Measurements from ENCODE around the gene ADH4.
"Not testable (repeated sequence)": the region's sequence is repeated elsewhere in the genome, so short reads cannot be mapped to it uniquely, and the experiment has no call there.

Gene ADH4

DNA sequence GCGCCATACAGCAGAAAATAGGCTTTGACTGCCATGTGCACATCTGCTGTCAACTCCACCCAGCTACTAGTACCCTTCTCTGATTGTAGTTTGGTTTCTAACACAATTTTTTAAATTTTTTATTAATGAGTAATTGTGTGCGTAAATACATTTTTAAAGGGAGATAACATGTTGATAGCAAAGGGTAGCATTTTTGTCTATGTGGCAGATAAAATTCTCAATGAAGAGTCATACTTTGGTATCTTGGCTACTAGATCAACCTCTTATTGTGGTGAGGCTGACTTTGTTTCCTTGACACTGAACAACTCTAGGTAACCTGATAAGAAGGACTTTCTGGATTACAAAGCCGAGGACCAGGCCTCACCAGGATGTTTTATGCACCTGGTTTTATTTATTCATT, 9.5 kb downstream of the ADH4 start:
- DNase-seq (ENCODE audit: low spot score) = no peak

DNA sequence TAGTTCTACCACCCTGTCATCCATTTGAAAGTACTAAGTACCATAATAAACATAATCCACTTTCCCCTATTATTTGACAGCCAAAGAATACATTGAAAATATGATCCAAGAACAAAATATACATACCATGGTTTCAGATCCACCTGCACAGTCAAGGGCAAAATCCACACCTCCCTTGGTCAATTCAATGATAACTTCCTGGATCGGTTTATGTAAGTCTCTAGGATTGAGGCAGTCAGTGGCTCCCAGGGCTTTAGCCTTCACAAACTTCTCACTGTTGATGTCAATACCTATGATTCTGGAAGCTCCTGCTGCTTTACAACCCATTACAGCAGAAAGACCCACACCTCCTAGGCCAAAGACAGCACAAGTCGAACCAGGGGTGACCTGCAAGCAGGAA, 12.7 kb downstream of the ADH4 start:
- DNase-seq (ENCODE audit: low spot score) = no peak

DNA sequence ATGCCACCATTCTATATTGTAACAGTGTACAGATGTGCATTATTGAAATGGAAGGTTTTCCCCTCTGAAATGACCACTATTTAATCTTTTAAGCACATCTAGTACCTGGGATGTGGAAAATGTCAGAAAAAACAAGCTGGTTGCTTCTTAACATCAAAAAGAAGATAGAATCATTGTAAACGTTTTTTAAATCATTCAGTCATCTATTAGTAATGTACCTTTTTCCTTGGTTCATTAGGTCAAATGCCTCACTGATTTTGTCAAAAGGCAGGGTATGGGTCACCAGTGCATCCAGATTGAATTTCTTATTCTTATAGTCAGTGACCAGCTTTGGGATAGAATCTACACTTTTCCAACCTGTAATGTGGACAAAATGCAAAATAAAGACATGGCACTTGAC, 17.7 kb downstream of the ADH4 start:
- no peak for DNase-seq (ENCODE audit: low spot score)

DNA sequence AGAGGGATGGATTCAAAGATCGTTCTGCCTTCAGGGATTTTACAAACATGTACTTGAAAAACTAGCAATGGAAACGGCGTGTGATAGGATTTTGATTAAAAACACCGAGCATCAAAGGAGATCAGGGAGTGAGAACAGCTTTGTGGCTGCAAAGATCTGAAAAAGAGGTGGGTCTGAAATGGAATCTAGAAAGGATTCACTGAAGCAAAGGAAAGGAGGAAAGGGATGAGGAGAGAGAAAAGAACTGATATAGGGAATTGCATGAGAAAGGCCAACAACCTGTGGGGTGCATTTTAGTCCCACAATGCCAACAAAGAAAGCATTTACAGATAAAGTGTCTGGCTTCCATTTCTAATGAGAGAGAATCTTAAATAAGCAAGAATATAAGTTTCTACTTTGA, 23.1 kb downstream of the ADH4 start:
- DNase-seq (ENCODE audit: low spot score) = no peak

DNA sequence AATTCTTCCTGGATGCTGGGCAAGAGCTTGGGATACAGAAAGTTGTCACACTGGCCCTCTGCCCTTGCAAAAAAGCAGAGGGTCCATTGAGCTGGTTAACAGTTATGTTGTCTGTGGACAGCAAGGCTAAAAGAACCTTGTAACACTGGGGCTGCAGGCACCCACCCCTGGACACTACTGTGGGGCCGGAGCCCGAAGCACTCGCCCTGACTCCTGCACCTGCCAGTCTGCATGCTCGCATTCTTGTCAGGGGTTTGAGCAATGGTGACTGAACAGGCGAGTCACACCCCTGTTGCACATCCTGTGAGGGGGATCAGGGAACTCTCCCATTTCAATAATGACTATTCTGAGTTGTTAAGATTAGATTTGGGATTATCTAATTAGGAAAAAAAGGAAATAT, 23.6 kb downstream of the ADH4 start:
- no peak for DNase-seq (ENCODE audit: low spot score)

DNA sequence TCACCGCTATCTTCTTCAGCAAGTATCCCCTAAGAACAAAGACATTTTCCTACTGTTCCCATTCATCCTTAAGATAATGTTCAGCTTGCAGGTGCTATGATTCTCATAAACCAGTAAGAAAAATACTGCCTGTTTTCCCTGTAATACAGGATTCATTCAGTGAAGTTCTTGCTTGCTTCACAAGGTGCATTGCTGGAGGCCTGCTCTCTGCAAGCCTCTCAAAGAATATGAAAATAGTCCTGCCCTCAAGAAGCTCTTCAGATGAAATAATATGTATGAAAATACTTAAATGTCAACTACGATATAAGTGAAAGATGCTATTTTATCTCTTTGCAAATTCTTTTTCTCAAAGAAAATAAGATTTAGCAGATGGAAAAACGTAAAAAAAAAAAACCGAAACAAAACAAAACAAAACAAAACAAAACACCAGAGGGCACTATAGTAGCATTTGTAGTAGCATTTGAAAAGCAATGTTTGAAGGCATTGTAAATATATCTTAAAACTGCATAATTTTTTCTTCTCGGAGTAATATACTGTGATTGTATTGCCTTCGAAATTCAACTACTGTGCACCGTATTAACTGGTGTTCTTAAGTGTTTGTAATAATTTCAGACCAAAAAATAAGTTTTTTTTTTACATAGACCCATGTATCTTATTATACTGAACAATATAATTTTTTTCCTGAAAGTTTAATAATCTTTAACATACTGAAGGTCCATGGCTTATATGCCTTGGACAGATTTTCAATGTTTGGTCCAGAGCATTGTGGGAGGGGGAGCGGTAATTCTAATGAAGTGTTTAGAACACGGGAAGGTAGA, 26.0 kb downstream of the ADH4 start:
- peak; percentile 9 for DNase-seq (ENCODE audit: low spot score)

DNA sequence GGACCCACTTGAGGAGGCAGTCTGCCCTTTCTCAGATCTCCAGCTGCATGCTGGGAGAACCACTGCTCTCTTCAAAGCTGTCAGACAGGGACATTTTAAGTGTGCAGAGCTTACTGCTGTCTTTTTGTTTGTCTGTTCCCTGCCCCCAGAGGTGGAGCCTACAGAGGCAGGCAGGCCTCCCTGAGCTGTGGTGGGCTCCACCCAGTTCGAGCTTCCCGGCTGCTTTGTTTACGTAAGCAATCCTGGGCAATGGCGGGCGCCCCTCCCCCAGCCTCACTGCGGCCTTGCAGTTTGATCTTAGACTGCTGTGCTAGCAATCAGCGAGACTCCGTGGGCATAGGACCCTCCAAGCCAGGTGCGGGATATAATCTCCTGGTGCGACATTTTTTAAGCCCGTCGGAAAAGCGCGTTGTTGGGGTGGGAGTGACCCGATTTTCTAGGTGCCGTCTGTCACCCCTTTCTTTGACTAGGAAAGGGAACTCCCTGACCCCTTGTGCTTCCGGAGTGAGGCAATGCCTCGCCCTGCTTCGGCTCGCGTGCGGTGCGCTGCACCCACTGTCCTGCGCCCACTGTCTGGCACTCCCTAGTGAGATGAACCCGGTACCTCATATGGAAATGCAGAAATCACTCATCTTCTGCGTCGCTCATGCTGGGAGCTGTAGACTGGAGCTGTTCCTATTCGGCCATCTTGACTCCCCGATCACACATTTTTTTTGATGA, 26.8 kb downstream of the ADH4 start:
- DNase-seq (ENCODE audit: low spot score) = not testable (repeated sequence)

DNA sequence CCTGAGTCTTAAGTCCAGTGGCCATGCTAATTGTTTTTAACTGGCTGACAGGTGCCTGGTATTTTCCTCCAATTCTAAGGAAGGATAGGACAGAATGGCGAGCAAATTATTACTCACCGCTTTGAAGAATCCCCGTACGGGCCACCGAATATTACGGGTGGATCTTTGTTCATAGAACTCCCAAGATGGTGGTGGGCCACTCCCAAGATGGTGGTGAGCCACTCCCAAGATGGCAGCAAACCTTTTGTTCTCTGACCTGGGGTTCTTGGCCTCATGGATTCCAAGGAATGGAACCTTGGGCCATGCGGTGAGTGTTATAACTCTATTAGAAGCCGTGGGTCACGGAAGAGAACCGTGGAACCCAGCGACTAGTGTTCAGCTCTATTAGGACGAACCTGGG, 34.8 kb downstream of the ADH4 start:
- not testable (repeated sequence) for DNase-seq (ENCODE audit: low spot score)

DNA sequence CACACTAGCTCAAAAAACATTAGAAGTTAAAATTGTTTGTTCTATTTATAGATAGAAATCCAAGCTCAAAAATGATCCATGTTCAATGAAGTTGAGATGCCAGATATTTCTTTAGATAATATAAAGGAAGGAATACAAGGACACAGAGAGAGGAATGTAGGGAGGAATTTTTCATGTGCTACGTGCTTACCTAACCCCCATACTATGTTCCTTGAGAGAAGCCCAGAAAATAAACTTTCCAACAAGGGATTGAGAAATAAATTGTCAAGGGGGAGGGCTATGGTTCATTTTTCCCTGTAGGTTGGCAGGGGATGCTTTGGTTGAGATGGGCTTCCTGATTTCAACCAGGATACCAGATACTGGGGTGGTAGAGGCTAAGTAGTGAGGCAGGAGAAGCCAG, 39.9 kb downstream of the ADH4 start:
- DNase-seq (ENCODE audit: low spot score) = no peak

DNA sequence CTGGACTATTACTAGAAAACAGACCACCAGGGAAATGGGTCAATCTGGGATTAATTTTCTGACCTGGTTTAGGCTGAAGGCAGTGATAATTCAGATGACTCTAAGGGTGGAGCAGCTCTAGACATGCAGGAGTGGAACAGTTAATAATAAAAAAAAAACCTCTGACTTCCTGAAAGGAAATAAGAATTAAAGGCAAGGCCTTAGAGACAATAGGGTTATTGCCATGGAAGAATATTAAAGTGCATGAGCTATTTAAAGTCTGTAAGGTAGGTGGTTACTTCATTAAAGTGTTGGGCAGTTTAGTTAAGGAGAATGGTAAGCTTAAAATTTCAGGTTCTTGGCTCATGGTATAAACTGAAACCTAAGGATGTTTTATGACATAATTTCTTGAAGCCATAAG, 40.9 kb downstream of the ADH4 start:
- no peak for DNase-seq (ENCODE audit: low spot score)

DNA sequence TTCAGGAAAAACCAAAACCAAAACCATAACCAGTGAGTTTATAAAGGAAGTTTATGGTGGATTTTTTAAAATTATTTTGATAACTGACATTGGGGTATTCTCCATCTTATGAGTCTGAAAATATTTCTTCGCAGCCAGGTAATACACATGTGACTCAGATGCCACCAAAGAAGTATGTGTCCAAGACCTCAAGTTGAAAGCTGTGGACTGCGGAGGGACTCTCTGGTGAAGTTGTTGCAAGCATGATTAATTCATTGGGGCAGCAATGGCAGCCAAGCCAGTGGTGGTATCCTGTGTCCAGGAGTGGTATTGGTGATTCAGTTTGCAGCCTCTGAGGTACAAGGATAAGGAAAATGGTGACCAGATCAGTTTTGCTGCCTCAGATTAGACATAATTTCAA, 41.5 kb downstream of the ADH4 start:
- DNase-seq (ENCODE audit: low spot score) = no peak

DNA sequence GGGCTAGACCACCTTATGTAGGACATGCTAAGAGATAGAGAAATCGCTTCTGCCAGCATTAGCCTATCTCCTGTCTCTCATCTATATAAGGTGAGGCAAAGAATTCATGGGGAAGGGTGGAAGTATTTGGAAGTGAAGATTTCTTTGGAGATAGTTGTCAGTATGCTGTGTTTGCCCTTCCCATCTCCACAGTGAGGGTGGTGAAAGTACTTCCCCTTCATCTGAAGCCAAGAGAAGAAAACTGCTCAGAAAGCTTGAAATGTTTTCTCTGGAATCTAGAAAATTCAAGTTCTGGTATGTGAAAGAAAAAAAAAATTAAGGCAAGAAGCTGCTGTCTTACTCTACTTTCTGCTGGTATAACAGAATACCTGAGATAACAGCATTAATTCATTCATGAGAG, 43.2 kb downstream of the ADH4 start:
- DNase-seq (ENCODE audit: low spot score) = no peak

DNA sequence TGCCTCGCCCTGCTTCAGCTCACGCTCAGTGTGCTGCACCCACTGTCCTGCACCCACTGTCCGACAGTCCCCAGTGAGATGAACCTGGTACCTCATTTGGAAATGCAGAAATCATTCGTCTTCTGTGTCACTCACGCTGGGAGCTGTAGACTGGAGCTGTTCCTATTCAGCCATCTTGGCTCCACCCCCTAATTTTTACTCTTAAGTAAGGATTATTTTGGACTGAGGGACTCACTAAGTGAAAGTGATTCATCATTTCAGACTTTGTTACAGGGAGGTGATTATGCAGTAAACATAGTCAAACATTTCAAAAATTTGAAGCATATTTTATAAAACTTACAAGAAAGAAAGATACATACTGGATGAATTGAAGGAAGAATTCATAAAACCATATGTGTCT, 44.3 kb downstream of the ADH4 start:
- DNase-seq (ENCODE audit: low spot score) = not testable (repeated sequence)

DNA sequence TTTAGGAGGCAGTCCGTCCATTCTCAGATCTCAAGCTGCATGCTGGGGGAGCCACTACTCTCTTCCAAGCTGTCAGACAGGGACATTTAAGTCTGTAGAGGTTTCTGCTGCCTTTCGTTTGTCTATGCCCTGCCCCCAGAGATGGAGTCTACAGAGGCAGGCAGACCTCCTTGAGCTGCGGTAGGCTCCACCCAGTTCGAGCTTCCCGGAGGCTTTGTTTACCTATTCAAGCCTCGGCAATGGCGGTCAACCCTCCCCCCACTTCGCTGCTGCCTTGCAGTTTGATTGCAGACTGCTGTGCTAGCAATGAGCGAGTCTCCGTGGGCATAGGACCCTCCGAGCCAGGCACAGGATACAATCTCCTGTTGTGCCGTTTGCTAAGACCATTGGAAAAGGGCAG, 44.8 kb downstream of the ADH4 start:
- DNase-seq (ENCODE audit: low spot score) = no peak

DNA sequence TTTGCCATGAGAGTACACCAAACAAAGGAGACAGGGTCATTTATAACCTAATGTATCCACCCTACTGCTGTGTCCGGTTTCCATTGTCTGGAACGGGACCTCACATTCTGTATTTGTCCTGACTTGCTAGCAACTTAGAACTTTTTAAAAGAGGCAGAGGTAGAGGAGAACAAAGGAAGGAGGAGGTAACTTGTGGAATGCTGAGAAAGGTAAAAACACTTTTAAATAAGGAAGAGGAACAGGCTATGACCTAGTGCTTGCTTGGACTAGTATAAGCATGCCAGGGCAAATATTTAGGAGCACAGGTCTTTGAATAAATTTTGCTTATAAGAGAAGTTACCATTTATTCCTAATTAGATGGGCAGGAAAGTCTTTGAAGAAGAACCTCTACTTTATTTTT, 52.3 kb downstream of the ADH4 start:
- not testable (repeated sequence) for DNase-seq (ENCODE audit: low spot score)

DNA sequence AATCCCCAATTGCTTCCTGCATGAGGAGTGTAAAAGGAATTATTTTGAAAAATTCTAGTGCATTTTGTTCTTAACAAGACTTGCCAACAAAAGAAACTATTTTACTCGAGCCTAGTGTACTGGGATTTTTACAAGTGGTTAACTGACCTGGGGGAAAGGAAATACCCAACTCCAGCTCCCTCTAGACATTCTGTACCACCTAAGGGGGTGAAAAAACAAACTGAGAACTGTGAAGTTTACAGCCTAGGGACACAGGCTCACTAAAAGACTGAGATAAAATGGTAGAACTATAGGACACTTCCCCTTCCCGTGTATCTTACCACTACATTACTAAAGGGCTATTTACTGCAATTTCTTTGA, 52.9 kb downstream of the ADH4 start:
- no peak for DNase-seq (ENCODE audit: low spot score)

DNA sequence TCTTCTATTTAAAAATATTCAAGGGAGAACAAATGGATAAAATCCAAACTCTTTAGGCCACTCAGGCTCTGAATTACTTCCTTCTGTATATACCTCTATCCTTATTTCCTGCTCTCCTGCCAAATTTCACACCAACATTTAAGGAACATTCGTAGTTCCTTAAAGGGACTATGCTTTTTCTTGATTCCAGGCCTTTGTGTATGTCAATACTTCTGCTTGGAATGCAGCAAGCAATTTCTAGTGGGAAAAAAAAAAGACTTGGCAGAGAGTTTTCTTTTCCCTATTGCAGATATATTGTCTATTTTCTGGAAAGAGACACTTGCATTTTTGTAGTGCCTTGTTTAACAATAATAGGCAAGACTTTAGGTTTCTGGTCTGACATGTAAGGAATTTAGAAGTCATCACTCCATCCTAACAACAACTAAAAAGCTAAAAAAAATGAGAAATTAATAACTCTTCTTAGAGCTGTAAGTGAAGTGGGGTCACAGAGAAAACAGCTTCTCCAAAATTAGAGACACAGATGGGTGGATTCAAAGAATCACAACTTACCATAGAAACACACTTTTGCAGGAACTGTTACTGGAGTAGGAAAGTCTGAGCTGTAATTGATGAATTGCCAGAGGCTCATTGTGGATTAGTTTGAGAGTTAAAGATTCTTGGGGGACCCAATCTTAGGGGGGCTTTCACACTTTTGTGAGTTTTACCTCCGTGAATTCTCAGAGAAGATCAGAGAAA, 53.4 kb downstream of the ADH4 start:
- no peak for DNase-seq (ENCODE audit: low spot score)

DNA sequence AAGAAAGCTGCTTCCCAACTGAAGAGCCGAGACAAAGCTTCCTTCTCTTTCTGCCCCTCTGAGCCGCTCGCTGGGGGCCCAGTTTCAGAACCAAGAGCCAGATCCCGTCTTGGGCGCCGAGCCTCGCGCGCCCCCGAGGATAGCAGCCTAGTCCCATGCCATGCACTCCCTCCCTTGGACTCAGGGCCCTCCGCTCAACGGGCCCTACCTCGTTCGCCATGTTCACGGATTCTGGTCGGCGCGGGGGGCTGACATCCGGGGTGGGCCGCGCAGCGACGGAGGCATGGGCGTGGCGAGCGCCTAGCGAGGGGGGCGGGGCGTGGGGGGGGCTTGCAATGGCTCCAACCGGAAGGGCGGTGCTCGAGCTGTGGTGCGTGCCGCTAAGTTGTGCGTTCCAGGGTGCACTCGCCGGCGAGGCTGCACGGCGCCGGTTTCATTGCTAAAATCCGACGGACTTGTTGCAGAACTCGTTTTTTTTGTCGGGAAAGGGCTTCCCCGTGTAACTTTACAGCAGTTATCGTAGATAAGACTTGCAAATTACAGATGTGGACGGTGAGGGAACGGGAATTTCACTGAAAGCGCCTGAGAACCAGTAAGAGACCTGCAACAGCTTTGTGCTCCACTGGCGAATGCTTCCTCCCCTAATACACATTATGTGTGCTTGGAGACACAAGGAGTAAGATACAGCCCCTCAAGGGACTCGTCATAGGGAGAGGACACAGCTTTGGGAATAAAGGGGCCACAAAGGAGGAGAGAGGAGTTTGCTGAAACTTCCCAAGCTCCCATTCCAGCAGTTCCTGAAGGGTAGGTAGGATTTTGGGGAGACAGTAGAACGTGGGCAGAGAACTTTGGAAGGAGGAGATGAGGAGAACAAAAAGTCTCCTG, 55.4 kb downstream of the ADH4 start, which contains the start of gene ADH5:
ADH5 (minus strand) TSS at position 308 of the 885 bp plus-strand sequence; CDS start at position 220, 88 bp downstream.
- peak; percentile 80 for DNase-seq (ENCODE audit: low spot score)

DNA sequence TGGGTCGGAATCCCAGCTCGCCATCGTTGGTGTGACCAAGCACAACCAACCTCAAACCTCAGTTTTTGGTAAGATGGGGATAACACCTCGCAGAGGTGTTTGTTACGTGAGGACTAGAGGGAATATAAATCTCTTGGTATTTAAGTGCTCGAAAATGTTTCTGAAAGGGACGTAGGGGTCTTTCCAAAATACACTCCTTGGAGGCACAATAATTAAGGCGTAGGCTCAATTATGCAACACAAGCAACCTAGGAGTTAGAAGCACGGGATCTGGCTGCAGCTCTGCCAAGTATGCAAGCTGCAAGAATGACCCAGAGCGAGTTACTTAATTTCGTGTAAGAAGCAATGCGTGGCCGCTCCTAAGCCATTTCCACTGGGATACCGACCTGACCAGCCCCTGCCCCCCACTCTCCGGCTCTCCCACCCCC, 56.1 kb downstream of the ADH4 start:
- DNase-seq (ENCODE audit: low spot score) = peak; percentile 40

DNA sequence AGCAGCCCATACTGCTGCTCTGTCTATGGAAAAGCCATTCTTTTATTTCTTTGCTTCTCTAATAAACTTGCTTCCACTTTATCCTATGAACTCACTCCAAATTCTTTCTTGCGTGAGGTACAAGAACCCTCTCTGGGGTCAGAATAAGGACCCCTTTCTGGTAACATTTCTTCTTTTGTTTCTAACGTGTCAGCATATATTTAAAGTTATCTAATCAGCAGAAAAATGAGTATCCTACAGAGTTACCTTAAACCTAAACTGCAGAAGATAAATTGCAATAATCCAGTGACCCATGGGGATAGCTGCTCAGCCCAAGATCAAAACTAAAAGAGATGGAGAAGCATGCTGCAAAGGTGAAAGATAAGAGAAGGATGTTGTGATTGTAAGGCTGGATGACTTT, 59.5 kb downstream of the ADH4 start:
- no peak for DNase-seq (ENCODE audit: low spot score)

DNA sequence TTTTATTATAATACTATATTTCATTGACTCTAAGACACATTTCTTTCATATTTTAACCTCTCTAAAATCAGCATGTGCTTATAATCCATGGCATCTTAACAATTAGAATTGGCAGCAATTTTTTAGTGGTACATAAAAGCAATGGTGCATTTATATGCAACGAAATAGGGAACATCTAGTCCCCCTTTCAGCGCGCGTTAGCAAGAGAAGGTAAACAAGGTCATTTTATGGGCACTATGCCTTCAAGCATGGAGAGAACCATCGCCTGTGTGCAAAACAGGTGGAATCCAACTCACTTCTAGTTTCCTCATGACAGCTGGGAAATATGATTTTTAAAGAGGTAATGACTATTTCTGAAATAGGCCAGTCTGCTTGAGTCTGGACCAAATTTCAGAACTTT, 61.9 kb downstream of the ADH4 start:
- DNase-seq (ENCODE audit: low spot score) = no peak
